ENCODE measurements around the gene DIDO1. TPM values are rescaled to one million over a fixed set of nuclear protein-coding genes. Genes with fewer than 3 reads are reported as not detected.

DIDO1 gene
- total and polyA plus RNA-seq, 12 donors: 16.0 to 44.6 (median 37.0) TPM

GRCh38 chr20:62945771-62946339 lies 19.6 kb upstream of the DIDO1 start:
- Histone ChIP-seq H3K4me1 (peaks cover 3 to 49% (median 28%) of the 10 kb centered on the region in 9 donors), H3K36me3 (peaks cover 0 to 100% (median 38%) of the 10 kb centered on the region in 9 donors), H3K27me3 (no peaks in the 10 kb centered on the region), H3K9me3 (peaks cover 0 to 4% (median 0%) of the 10 kb centered on the region in 11 donors), H3K4me3 (no peak overlapping the region), H3K27ac (no peak overlapping the region)
- 88 to 91% methylated on average over 25 of the region's 25 CpGs for WGBS, 2 donors
- no peak for TF ChIP-seq CTCF (IDR thresholded peaks at IDR 0.05)
- ATAC-seq: peak in 1 of 8 donors; percentile 11
- no peak for DNase-seq
- intact Hi-C loops (cut with DNase I): no loop called here

GRCh38 chr20:62944746-62945145 lies 18.4 kb upstream of the DIDO1 start:
- Histone ChIP-seq H3K36me3 (peaks cover 0 to 90% (median 38%) of the 10 kb centered on the region in 9 donors), H3K4me3 (no peak overlapping the region), H3K4me1 (peaks cover 5 to 60% (median 39%) of the 10 kb centered on the region in 9 donors), H3K27me3 (no peaks in the 10 kb centered on the region), H3K27ac (no peak overlapping the region), H3K9me3 (peaks cover 0 to 4% (median 0%) of the 10 kb centered on the region in 11 donors)
- 92 to 93% methylated on average over 10 of the region's 10 CpGs for WGBS, 2 donors
- ATAC-seq: no peak
- no peak for TF ChIP-seq CTCF (IDR thresholded peaks at IDR 0.05)
- no peak for DNase-seq
- intact Hi-C loops (cut with DNase I): no loop called here

- ATAC-seq (no peak), DNase-seq (no peak)
- Histone ChIP-seq H3K4me1 (peaks cover 8 to 66% (median 45%) of the 10 kb centered on the region in 9 donors), H3K36me3 (peaks cover 0 to 85% (median 38%) of the 10 kb centered on the region in 9 donors), H3K27me3 (no peaks in the 10 kb centered on the region), H3K4me3 (no peak overlapping the region), H3K9me3 (peaks cover 0 to 3% (median 0%) of the 10 kb centered on the region in 11 donors), H3K27ac (no peak overlapping the region)
- WGBS, 2 donors: 86 to 89% methylated on average over 8 of the region's 8 CpGs
- intact Hi-C loops (cut with DNase I): no loop called here
- no peak for TF ChIP-seq CTCF (IDR thresholded peaks at IDR 0.05)
These were observed 17.9 kb upstream of the DIDO1 start for GRCh38 chr20:62944184-62944583.

- Histone ChIP-seq H3K27ac (peak overlapping the region in 2 of 10 donors; percentile 11 to 12), H3K4me1 (peaks cover 9 to 73% (median 51%) of the 10 kb centered on the region in 9 donors), H3K36me3 (peaks cover 0 to 77% (median 38%) of the 10 kb centered on the region in 9 donors), H3K9me3 (no peaks in the 10 kb centered on the region), H3K27me3 (no peaks in the 10 kb centered on the region), H3K4me3 (no peak overlapping the region)
- intact Hi-C loops (cut with DNase I): no loop called here
- WGBS, 2 donors: 92 to 95% methylated on average over 14 of the region's 14 CpGs
- no peak for ATAC-seq
- DNase-seq: no peak
- no peak for TF ChIP-seq CTCF (IDR thresholded peaks at IDR 0.05)
These were observed 17.1 kb upstream of the DIDO1 start for GRCh38 chr20:62943396-62943795.
